PFSK-1 (cell line): ENCODE measurements around the gene OTUB2.

Experiments
- FOXP2 ChIP-seq: optimal IDR thresholded peaks from 2 replicates; pipeline ENCODE3; 2011; ENCODE audit warnings: borderline replicate concordance, control low read depth, inconsistent platforms; ENCODE audit not compliant: insufficient read depth; ENCODE audit errors: extremely low read length, extremely low read depth
- POLR2AphosphoS5 ChIP-seq: IDR thresholded peaks from 2 replicates; pipeline ENCODE4 v1.6.1; 2012; ENCODE audit warnings: low read depth, mild to moderate bottlenecking, control low read depth, low read length, moderate library complexity
- SIN3A ChIP-seq: IDR thresholded peaks from 2 replicates; pipeline ENCODE4 v1.6.1; 2012; ENCODE audit warnings: mild to moderate bottlenecking, low read length, moderate library complexity, borderline replicate concordance; ENCODE audit not compliant: insufficient read depth
- TAF1 ChIP-seq: IDR thresholded peaks from 2 replicates; pipeline ENCODE4 v1.6.1; 2012; ENCODE audit warnings: low read length, control low read depth, borderline replicate concordance; ENCODE audit not compliant: insufficient read depth
- TF ChIP-seq, protein P1 (sequence below), 2 experiments: IDR thresholded peaks; 2 replicates each; pipeline versions ENCODE4 v1.6.1 to v1.8.0; 2011 to 2012; ENCODE audit warnings: low read depth in 2 of 2, low read length in 2 of 2, control low read depth in 1 of 2, inconsistent platforms in 1 of 2, mild to moderate bottlenecking in 1 of 2, moderate library complexity in 1 of 2; ENCODE audit not compliant: insufficient read depth in 1 of 2

OTUB2 gene

DNA sequence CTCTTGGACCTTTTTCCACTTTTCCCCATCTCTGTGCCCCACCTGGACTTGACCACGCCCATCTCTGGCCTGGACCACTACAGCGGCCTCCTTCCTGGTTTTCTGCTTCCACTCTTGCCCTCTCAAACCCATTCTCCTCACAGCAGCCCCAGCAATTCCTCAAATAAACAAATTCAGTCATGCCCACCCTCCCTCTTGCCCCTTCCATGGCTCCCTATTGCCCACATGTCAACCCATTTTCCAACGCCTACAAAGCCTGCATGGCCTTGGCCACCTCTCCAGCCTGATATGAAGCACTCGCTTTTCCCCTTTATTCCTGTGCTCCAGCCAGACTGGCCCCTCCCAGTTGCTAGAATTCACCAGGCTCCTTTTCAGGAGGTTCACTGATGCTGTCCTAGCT, 5.9 kb upstream of the OTUB2 start:
- TF ChIP-seq TAF1 = no peak
- no peak for TF ChIP-seq POLR2AphosphoS5
- no peak for TF ChIP-seq FOXP2
- TF ChIP-seq, protein P1, sequence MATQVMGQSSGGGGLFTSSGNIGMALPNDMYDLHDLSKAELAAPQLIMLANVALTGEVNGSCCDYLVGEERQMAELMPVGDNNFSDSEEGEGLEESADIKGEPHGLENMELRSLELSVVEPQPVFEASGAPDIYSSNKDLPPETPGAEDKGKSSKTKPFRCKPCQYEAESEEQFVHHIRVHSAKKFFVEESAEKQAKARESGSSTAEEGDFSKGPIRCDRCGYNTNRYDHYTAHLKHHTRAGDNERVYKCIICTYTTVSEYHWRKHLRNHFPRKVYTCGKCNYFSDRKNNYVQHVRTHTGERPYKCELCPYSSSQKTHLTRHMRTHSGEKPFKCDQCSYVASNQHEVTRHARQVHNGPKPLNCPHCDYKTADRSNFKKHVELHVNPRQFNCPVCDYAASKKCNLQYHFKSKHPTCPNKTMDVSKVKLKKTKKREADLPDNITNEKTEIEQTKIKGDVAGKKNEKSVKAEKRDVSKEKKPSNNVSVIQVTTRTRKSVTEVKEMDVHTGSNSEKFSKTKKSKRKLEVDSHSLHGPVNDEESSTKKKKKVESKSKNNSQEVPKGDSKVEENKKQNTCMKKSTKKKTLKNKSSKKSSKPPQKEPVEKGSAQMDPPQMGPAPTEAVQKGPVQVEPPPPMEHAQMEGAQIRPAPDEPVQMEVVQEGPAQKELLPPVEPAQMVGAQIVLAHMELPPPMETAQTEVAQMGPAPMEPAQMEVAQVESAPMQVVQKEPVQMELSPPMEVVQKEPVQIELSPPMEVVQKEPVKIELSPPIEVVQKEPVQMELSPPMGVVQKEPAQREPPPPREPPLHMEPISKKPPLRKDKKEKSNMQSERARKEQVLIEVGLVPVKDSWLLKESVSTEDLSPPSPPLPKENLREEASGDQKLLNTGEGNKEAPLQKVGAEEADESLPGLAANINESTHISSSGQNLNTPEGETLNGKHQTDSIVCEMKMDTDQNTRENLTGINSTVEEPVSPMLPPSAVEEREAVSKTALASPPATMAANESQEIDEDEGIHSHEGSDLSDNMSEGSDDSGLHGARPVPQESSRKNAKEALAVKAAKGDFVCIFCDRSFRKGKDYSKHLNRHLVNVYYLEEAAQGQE (IDR thresholded peaks at IDR 0.05; ENCODE audit: insufficient read depth in 1 of 2, low read depth in 2 of 2, low read length in 2 of 2) = no peak
- TF ChIP-seq SIN3A = no peak

- TF ChIP-seq SIN3A = no peak
- no peak for TF ChIP-seq TAF1
- TF ChIP-seq, protein P1 (IDR thresholded peaks at IDR 0.05; ENCODE audit: insufficient read depth in 1 of 2, low read depth in 2 of 2, low read length in 2 of 2) = no peak
- TF ChIP-seq POLR2AphosphoS5 = no peak
- TF ChIP-seq FOXP2 = no peak
These were observed 5.1 kb upstream of the OTUB2 start for GRCh38 chr14:94021001-94021400.

GRCh38 chr14:94021416-94022157, 4.6 kb upstream of the OTUB2 start:
- no peak for TF ChIP-seq POLR2AphosphoS5
- TF ChIP-seq FOXP2 = no peak
- no peak for TF ChIP-seq TAF1
- no peak for TF ChIP-seq SIN3A
- TF ChIP-seq, protein P1 (IDR thresholded peaks at IDR 0.05; ENCODE audit: insufficient read depth in 1 of 2, low read depth in 2 of 2, low read length in 2 of 2) = no peak

GRCh38 chr14:94022532-94023411, 3.4 kb upstream of the OTUB2 start:
- TF ChIP-seq, protein P1 (IDR thresholded peaks at IDR 0.05; ENCODE audit: insufficient read depth in 1 of 2, low read depth in 2 of 2, low read length in 2 of 2) = no peak
- TF ChIP-seq FOXP2 = no peak
- no peak for TF ChIP-seq POLR2AphosphoS5
- TF ChIP-seq TAF1 = no peak
- TF ChIP-seq SIN3A = no peak

GRCh38 chr14:94024549-94024948, 1.6 kb upstream of the OTUB2 start:
- TF ChIP-seq POLR2AphosphoS5 (no peak), TAF1 (no peak), FOXP2 (no peak), SIN3A (no peak)
- TF ChIP-seq, protein P1 (IDR thresholded peaks at IDR 0.05; ENCODE audit: insufficient read depth in 1 of 2, low read depth in 2 of 2, low read length in 2 of 2) = no peak
